ENCODE measurements around the gene LCP1.

DNA sequence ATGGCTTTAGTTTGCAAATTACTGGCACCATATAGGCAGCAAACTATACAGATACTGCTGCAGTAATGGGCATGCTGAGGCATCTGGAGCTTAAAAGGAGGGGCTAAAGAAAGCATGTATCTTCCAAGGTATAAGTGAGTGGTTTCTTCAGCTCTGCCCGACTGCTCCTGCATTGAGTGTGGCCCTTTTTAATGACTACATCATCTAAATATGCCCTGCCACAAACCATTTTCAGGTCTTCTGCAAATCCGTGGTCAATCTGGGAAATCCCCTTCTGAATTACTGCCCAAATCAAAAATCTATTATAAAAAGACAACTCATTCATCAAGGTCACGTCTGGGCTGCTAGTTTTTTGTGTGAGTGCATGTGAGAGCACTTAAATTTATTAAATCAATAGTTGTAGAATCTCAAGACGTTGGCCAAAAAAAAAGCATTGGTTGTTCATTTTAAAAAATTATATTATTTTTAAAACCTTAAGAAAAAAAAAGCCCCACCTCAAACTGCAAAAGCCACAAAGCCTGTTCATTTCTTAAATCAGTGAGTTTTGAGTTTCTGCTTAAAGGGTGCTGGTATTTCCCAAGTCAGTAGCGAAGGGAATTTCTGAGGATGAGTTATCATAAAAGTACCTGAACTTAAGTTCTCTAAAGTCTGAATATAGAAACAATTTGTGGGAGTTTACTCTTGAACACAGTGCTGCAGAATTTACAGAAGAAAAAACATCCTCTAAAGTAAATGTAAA, 16.3 kb downstream of the LCP1 start:
- TF ChIP-seq CTCF (IDR thresholded peaks at IDR 0.05) = no peak
- TF ChIP-seq ZFX (IDR thresholded peaks at IDR 0.05; ENCODE audit: borderline replicate concordance) = no peak

All from 22Rv1 (cell line).